SU-DHL-6 (cell line): ENCODE measurements around the gene IL3.

ENCODE experiments used
- H2AFZ ChIP-seq: fragments of 200-600 bp; sonication (generic); 2 replicates; pipeline ENCODE4 v1.6.1; 2014; ENCODE audit warnings: low read depth, mild to moderate bottlenecking, moderate library complexity, mixed read lengths, antibody characterized with exemption, low read length; ENCODE audit not compliant: severe bottlenecking
- H3F3A ChIP-seq: fragments of 200-600 bp; shearing (Covaris generic); 2 replicates; pipeline ENCODE4 v1.6.0; 2016; ENCODE audit warnings: antibody characterized with exemption, mild to moderate bottlenecking; ENCODE audit not compliant: insufficient read depth
- H3K27ac ChIP-seq: fragments of 200-600 bp; sonication (generic); 2 replicates; pipeline ENCODE4 v1.5.1; 2016; ENCODE audit warnings: low read depth, mild to moderate bottlenecking, low read length, moderate library complexity, mixed read lengths
- H3K27me3 ChIP-seq: fragments of 200-600 bp; sonication (generic), shearing (Covaris generic); 2 replicates; pipeline ENCODE4 v1.6.0; 2014; ENCODE audit warnings: mild to moderate bottlenecking, low read length
- H3K36me3 ChIP-seq: fragments of 200-600 bp; sonication (generic); 2 replicates; pipeline ENCODE4 v1.6.1; 2014; ENCODE audit warnings: mild to moderate bottlenecking, low read length, mixed read lengths
- H3K4me2 ChIP-seq: fragments of 300-600, 200-600 bp; shearing (Covaris generic), sonication (generic); 2 replicates; pipeline ENCODE4 v1.6.0; 2014; ENCODE audit warnings: low read length, low read depth, mild to moderate bottlenecking; ENCODE audit not compliant: poor library complexity, severe bottlenecking
- H3K4me3 ChIP-seq: fragments of 200-600 bp; sonication (generic); 2 replicates; pipeline ENCODE4 v1.5.1; 2014; ENCODE audit warnings: antibody characterized with exemption, low read length, mild to moderate bottlenecking, mixed read lengths; ENCODE audit not compliant: insufficient read depth, poor library complexity, severe bottlenecking
- H3K79me2 ChIP-seq: fragments of 200-600 bp; sonication (generic); 2 replicates; pipeline ENCODE4 v1.6.1; 2014; ENCODE audit warnings: mild to moderate bottlenecking, low read length, moderate library complexity; ENCODE audit not compliant: insufficient read depth
- H3K9ac ChIP-seq: fragments of 200-600 bp; sonication (generic); 2 replicates; pipeline ENCODE4 v1.7.0; 2014; ENCODE audit warnings: mild to moderate bottlenecking, low read length
- H3K9me2 ChIP-seq: fragments of 200-600 bp; sonication (generic); replicated peaks from 2 replicates; pipeline ENCODE4 v1.6.1; 2014; ENCODE audit warnings: low read length; ENCODE audit not compliant: insufficient read depth
- H3K9me3 ChIP-seq: fragments of 200-600 bp; sonication (generic); 2 replicates; pipeline ENCODE4 v1.6.1; 2014; ENCODE audit warnings: low read length, mixed read lengths; ENCODE audit not compliant: insufficient read depth
- H4K20me1 ChIP-seq: fragments of 200-600 bp; sonication (generic); 2 replicates; pipeline ENCODE4 v1.6.1; 2014; ENCODE audit warnings: low read depth, mild to moderate bottlenecking, antibody characterized with exemption, low read length, moderate library complexity, mixed read lengths
- EZH2phosphoT487 ChIP-seq: fragments of 200-600 bp; sonication (generic), shearing (Covaris generic); conservative IDR thresholded peaks from 2 replicates; pipeline ENCODE4 v1.6.1; 2018; ENCODE audit warnings: mild to moderate bottlenecking, antibody characterized with exemption, low read length, moderate library complexity, mixed read lengths
- TF ChIP-seq, protein P1 (sequence below): fragments of 200-600 bp; sonication (generic); IDR thresholded peaks from one replicate; pipeline ENCODE4 v1.5.1; 2017; ENCODE audit warnings: antibody characterized with exemption, mild to moderate bottlenecking, low read length, moderate library complexity; ENCODE audit not compliant: insufficient read depth, poor library complexity, severe bottlenecking

IL3 gene

DNA sequence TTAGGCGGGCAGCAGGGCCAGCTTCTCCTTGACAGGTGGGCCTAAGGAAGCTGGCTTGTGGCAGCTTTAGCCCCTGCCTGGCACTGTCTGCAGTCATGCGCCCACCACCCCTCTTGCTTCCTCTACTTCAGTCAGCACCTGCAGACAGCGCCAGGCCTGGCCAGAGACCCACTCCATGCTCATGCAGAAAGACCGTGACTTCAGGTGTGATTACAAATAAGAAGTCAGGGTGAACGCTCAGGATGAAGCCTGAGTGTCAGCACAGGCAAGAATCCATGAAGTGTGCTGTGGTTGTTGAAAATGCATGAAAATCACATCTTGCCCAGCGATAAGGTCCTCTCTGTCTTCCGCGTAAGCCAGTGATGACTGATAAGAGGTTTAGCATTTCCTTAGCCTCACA, 16.5 kb downstream of the IL3 start:
- H3K4me2 ChIP-seq: no peak overlapping the region
- H3K27ac ChIP-seq: no peak overlapping the region
- H3K36me3 ChIP-seq: no peaks in the 10 kb centered on the region
- no peak for TF ChIP-seq EZH2phosphoT487
- TF ChIP-seq, protein P1, sequence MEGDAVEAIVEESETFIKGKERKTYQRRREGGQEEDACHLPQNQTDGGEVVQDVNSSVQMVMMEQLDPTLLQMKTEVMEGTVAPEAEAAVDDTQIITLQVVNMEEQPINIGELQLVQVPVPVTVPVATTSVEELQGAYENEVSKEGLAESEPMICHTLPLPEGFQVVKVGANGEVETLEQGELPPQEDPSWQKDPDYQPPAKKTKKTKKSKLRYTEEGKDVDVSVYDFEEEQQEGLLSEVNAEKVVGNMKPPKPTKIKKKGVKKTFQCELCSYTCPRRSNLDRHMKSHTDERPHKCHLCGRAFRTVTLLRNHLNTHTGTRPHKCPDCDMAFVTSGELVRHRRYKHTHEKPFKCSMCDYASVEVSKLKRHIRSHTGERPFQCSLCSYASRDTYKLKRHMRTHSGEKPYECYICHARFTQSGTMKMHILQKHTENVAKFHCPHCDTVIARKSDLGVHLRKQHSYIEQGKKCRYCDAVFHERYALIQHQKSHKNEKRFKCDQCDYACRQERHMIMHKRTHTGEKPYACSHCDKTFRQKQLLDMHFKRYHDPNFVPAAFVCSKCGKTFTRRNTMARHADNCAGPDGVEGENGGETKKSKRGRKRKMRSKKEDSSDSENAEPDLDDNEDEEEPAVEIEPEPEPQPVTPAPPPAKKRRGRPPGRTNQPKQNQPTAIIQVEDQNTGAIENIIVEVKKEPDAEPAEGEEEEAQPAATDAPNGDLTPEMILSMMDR: no peak
- H2AFZ ChIP-seq: no peak overlapping the region
- no peak overlapping the region for H3K9ac ChIP-seq
- H3K79me2 ChIP-seq: no peaks in the 10 kb centered on the region
- H3K9me2 ChIP-seq: no peaks in the 10 kb centered on the region
- H4K20me1 ChIP-seq: no peaks in the 10 kb centered on the region
- H3F3A ChIP-seq: no peaks in the 10 kb centered on the region
- H3K27me3 ChIP-seq: no peaks in the 10 kb centered on the region
- no peak overlapping the region for H3K4me3 ChIP-seq
- no peaks in the 10 kb centered on the region for H3K9me3 ChIP-seq

GRCh38 chr5:132079081-132079480, 18.6 kb downstream of the IL3 start:
- H3K27ac ChIP-seq: no peak overlapping the region
- TF ChIP-seq, protein P1: no peak
- TF ChIP-seq EZH2phosphoT487: no peak
- H3K79me2 ChIP-seq: no peaks in the 10 kb centered on the region
- no peaks in the 10 kb centered on the region for H3F3A ChIP-seq
- H2AFZ ChIP-seq: no peak overlapping the region
- H3K4me2 ChIP-seq: no peak overlapping the region
- no peaks in the 10 kb centered on the region for H3K27me3 ChIP-seq
- H3K9me2 ChIP-seq: no peaks in the 10 kb centered on the region
- no peaks in the 10 kb centered on the region for H4K20me1 ChIP-seq
- H3K9ac ChIP-seq: no peak overlapping the region
- H3K36me3 ChIP-seq: no peaks in the 10 kb centered on the region
- H3K4me3 ChIP-seq: no peak overlapping the region
- no peaks in the 10 kb centered on the region for H3K9me3 ChIP-seq

DNA sequence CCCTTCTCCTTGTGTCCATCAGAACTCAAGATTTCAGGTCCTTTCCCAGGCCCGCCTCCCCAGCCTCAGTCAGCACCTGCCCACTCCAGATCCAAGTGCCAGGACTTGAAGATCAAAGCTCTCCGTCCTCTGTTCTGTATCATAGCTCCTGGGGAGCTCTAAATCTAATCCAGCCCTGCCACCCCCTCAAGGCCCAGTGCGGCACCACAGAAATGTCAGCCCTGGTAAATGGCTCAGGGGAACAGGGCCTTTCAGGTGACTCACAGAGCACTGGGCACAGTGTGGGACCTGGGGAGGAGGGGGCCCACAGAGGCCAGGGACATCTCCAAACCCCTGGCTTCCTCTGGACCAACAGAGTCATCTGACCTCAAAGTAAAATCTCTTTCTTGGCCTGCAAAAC, 19.2 kb downstream of the IL3 start:
- no peak overlapping the region for H3K4me2 ChIP-seq
- H2AFZ ChIP-seq: no peak overlapping the region
- H3K4me3 ChIP-seq: no peak overlapping the region
- no peaks in the 10 kb centered on the region for H3K79me2 ChIP-seq
- H4K20me1 ChIP-seq: no peaks in the 10 kb centered on the region
- H3K9me3 ChIP-seq: no peaks in the 10 kb centered on the region
- no peaks in the 10 kb centered on the region for H3K36me3 ChIP-seq
- no peaks in the 10 kb centered on the region for H3K27me3 ChIP-seq
- no peaks in the 10 kb centered on the region for H3F3A ChIP-seq
- H3K27ac ChIP-seq: no peak overlapping the region
- TF ChIP-seq EZH2phosphoT487: no peak
- TF ChIP-seq, protein P1: no peak
- no peaks in the 10 kb centered on the region for H3K9me2 ChIP-seq
- no peak overlapping the region for H3K9ac ChIP-seq
